Measurements from ENCODE around the gene NDEL1. TPM values are rescaled to one million over a fixed set of nuclear protein-coding genes. Genes with fewer than 3 reads are reported as not detected.
A peak's percentile ranks its signal among the peaks of the same experiment; 100 is the strongest.

Gene NDEL1
- total and polyA plus RNA-seq, 9 of the 15 experiments (the other 6 are each of a cell fraction or from before 2014, with no cell fraction given): 0.86 to 30.5 (median 22.7) TPM

GRCh38 chr17:8387914-8388651 lies 47.6 kb upstream of the NDEL1 start:
- intact Hi-C loops (cut with micrococcal nuclease): loop anchor here (10.0 kb wide), 1 partner anchor 163 kb away; no protein-coding TSS in a partner anchor
- no peaks in the 10 kb centered on the region for H3K9me3 ChIP-seq (replicated peaks; ENCODE audit: control insufficient read depth, insufficient read depth, low read depth, low read length)
- no peak overlapping the region for H3K4me3 ChIP-seq
- H3K9me1 ChIP-seq (ENCODE audit: control insufficient read depth, insufficient read depth, low read length): no peaks in the 10 kb centered on the region
- no peak for ATAC-seq
- H3K79me2 ChIP-seq (ENCODE audit: control insufficient read depth, insufficient read depth, low read length): peaks cover 8% of the 10 kb centered on the region; the same call in 2 of the 3 replicates
- peak overlapping the region; percentile 25 for H3K4me2 ChIP-seq (ENCODE audit: insufficient read depth, low read length)
- BruUV-seq (replicated peaks): no TSS peak
- in situ Hi-C loops (cut with MboI): loop anchor here (25.0 kb wide), 1 partner anchor 1149 kb away; no protein-coding TSS in a partner anchor
- no peaks in the 10 kb centered on the region for H3K36me3 ChIP-seq (ENCODE audit: control insufficient read depth, insufficient read depth, low read length)
- no peak for TF ChIP-seq RNF2 (IDR thresholded peaks at IDR 0.05)
- TF ChIP-seq RBFOX2 (IDR thresholded peaks at IDR 0.05; ENCODE audit: low read depth, low read length): no peak
- peak; percentile 58; the same call in 1 of the 2 replicates for TF ChIP-seq MTA1 (IDR thresholded peaks at IDR 0.05; ENCODE audit: borderline replicate concordance)
- TF ChIP-seq DACH1 (IDR thresholded peaks at IDR 0.05; ENCODE audit: partially characterized antibody): peak; percentile 97
- no peak for TF ChIP-seq KLF1 (tag; IDR thresholded peaks at IDR 0.05)
- peak; percentile 74; the same call in 1 of the 2 replicates for TF ChIP-seq GATAD2B (IDR thresholded peaks at IDR 0.05; ENCODE audit: borderline replicate concordance)
- TF ChIP-seq, protein P1, sequence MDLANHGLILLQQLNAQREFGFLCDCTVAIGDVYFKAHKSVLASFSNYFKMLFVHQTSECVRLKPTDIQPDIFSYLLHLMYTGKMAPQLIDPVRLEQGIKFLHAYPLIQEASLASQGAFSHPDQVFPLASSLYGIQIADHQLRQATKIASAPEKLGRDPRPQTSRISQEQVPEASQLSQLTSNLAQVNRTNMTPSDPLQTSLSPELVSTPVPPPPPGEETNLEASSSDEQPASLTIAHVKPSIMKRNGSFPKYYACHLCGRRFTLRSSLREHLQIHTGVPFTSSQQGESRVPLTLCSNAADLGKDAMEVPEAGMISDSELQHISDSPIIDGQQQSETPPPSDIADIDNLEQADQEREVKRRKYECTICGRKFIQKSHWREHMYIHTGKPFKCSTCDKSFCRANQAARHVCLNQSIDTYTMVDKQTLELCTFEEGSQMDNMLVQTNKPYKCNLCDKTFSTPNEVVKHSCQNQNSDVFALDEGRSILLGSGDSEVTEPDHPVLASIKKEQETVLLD (IDR thresholded peaks at IDR 0.05): 0 out of 2 replicates have a peak, but pooled peaks have one; percentile 37
- no peaks in the 10 kb centered on the region for H3K27me3 ChIP-seq (ENCODE audit: control insufficient read depth in 2 of 2, insufficient read depth in 2 of 2, low read length in 2 of 2)
- peak overlapping the region in 1 of 2 experiments; percentile 24; a peak in 1 of 4 replicates for H3K9ac ChIP-seq (ENCODE audit: insufficient read depth in 1 of 2, low read depth in 2 of 2, low read length in 2 of 2)
- peak overlapping the region; percentile 44; the same call in 1 of the 2 replicates for H2AFZ ChIP-seq (ENCODE audit: low read depth, low read length)
- ChIA-PET CTCF (ENCODE audit: low intra/inter-chr PET ratio) (interaction anchor here (0.6 kb wide), 1 partner anchor 113 kb away, joined by 3 read pairs; no protein-coding TSS in a partner anchor), POLR2A (interaction anchor here (1.0 to 1.3 kb wide), 2 partner anchors 11 to 24 kb away, joined by 3 to 5 read pairs; partner anchors contain the start of gene KRABD2)
- FAIRE-seq: no peak
- H3K27ac ChIP-seq (ENCODE audit: extremely low read depth, low read depth, low read length): no peak overlapping the region
- H3K4me1 ChIP-seq (replicated peaks in 1 of 2; ENCODE audit: control insufficient read depth in 2 of 2, insufficient read depth in 2 of 2, low read length in 2 of 2): peaks cover 26 to 45% of the 10 kb centered on the region in 2 experiments; a peak in 4 of 5 replicates
- H4K20me1 ChIP-seq (replicated peaks; ENCODE audit: control insufficient read depth, insufficient read depth, low read length): no peaks in the 10 kb centered on the region
- no peak for DNase-seq (ENCODE audit: extremely low read depth in 1 of 4, low spot score in 3 of 4)
- 78% methylated on average over 7 of the region's 7 CpGs for WGBS (ENCODE audit: insufficient coverage, low coverage, missing lambda C conversion rate)

All from K562 (cell line).